ENCODE results near the gene PLOD3. TPM values are rescaled to one million over a fixed set of nuclear protein-coding genes. Genes with fewer than 3 reads are reported as not detected.

The PLOD3 gene
- total and polyA plus RNA-seq, 9 of the 15 experiments (the other 6 are each of a cell fraction or from before 2014, with no cell fraction given), result 2.8 to 101 (median 30.9) TPM

GRCh38 chr7:101165075-101165957 lies 52.1 kb downstream of the PLOD3 start, which contains the start of gene VGF:
Gene VGF (minus strand): TSS chr7:101165569. CDS start chr7:101164843, 726 bp downstream.
- Histone ChIP-seq H2AFZ (ENCODE audit: low read depth, low read length) (peak within 1 kb of the TSS; percentile 70), H3K4me1 (replicated peaks in 1 of 2; ENCODE audit: control insufficient read depth in 2 of 2, insufficient read depth in 2 of 2, low read length in 2 of 2) (peaks cover 36 to 67% of the 10 kb centered on the region in 2 experiments), H3K9ac (ENCODE audit: insufficient read depth in 1 of 2, low read depth in 2 of 2, low read length in 2 of 2) (peak within 1 kb of the TSS in 1 of 2 experiments; percentile 85; a peak in 2 of 4 replicates), H3K4me3 (peak within 1 kb of the TSS; percentile 35), H3K27ac (ENCODE audit: extremely low read depth, low read depth, low read length) (no peak within 1 kb of the TSS), H3K36me3 (ENCODE audit: control insufficient read depth, insufficient read depth, low read length) (peaks cover 4% of the 10 kb centered on the region; the same call in 1 of the 3 replicates), H3K27me3 (ENCODE audit: control insufficient read depth in 2 of 2, insufficient read depth in 2 of 2, low read length in 2 of 2) (peaks cover 5 to 20% of the 10 kb centered on the region in 2 experiments; a peak in 2 of 5 replicates), H4K20me1 (replicated peaks; ENCODE audit: control insufficient read depth, insufficient read depth, low read length) (peaks cover 23% of the 10 kb centered on the region), H3K9me1 (ENCODE audit: control insufficient read depth, insufficient read depth, low read length) (peaks cover 6% of the 10 kb centered on the region), H3K9me3 (replicated peaks; ENCODE audit: control insufficient read depth, insufficient read depth, low read depth, low read length) (no peaks in the 10 kb centered on the region), H3K79me2 (ENCODE audit: control insufficient read depth, insufficient read depth, low read length) (no peaks in the 10 kb centered on the region), H3K4me2 (ENCODE audit: insufficient read depth, low read length) (peak within 1 kb of the TSS; percentile 72)
- ChIA-PET POLR2A (interaction anchor here (0.7 to 1.4 kb wide), 4 partner anchors 9 to 1866 kb away, joined by 3 to 5 read pairs (median 4); partner anchors contain the start of gene MEPCE), CTCF (ENCODE audit: low intra/inter-chr PET ratio) (interaction anchor here (0.6 kb wide), 1 partner anchor 70 kb away, joined by 7 read pairs; no protein-coding TSS in a partner anchor)
- ATAC-seq (peak; percentile 88), FAIRE-seq (peak; percentile 91), DNase-seq (ENCODE audit: extremely low read depth in 1 of 4, low spot score in 3 of 4) (peak; percentile 97 to 99 (median 98))
- intact Hi-C loops (cut with micrococcal nuclease), result loop anchor here (1.0 kb wide), 1 partner anchor 9 kb away; no protein-coding TSS in a partner anchor
- no TSS peak for BruUV-seq (replicated peaks)
- in situ Hi-C loops (cut with MboI), result no loop called here
- WGBS (ENCODE audit: insufficient coverage, low coverage, missing lambda C conversion rate), result 3% methylated on average over 59 of the region's 74 CpGs
- TF ChIP-seq DPF2 (IDR thresholded peaks at IDR 0.05) (no peak), ZNF165 (CRISPR knock-in tag; IDR thresholded peaks at IDR 0.05; ENCODE audit: borderline replicate concordance) (no peak), DNMT1 (IDR thresholded peaks at IDR 0.05) (no peak), SOX6 (IDR thresholded peaks at IDR 0.05) (peak; percentile 21; the same call in 1 of the 2 replicates), ZNF354B (CRISPR knock-in tag; IDR thresholded peaks at IDR 0.05) (no peak), ZBTB2 (IDR thresholded peaks at IDR 0.05) (peak; percentile 96), ZBED1 (IDR thresholded peaks at IDR 0.05) (peak; percentile 64; the same call in 1 of the 2 replicates), CREB1 (IDR thresholded peaks at IDR 0.05) (peak; percentile 84), CREB1 (CRISPR knock-in tag; IDR thresholded peaks at IDR 0.05) (peak; percentile 93), HIVEP1 (CRISPR knock-in tag; IDR thresholded peaks at IDR 0.05) (no peak), CGGBP1 (CRISPR knock-in tag; IDR thresholded peaks at IDR 0.05) (no peak), SMAD1 (IDR thresholded peaks at IDR 0.05; ENCODE audit: low read depth, low read length, partially characterized antibody) (peak; percentile 27), ARID3B (CRISPR knock-in tag; IDR thresholded peaks at IDR 0.05; ENCODE audit: borderline replicate concordance) (no peak), DACH1 (IDR thresholded peaks at IDR 0.05; ENCODE audit: partially characterized antibody) (peak; percentile 76), MYC (IDR thresholded peaks at IDR 0.05; ENCODE audit: low read depth, low read length) (peak; percentile 66; the same call in 1 of the 2 replicates), MYC (CRISPR knock-in tag; IDR thresholded peaks at IDR 0.05; ENCODE audit: borderline replicate concordance, low read depth) (0 out of 2 replicates have a peak, but pooled peaks have one; percentile 49), KLF13 (tag; IDR thresholded peaks at IDR 0.05; ENCODE audit: borderline replicate concordance, low read depth) (peak; percentile 81; the same call in 1 of the 2 replicates), ZNF668 (CRISPR knock-in tag; IDR thresholded peaks at IDR 0.05) (no peak)

Data from K562 (cell line).